K562 (cell line): ENCODE results near the gene CABP4. TPM values are rescaled to one million over a fixed set of nuclear protein-coding genes. Genes with fewer than 3 reads are reported as not detected.

Experiments
- C11orf30 ChIP-seq: fragments of 450-650 bp; IDR thresholded peaks from 2 replicates; pipeline ENCODE4 v1.6.1; 2016; ENCODE audit warnings: low read depth, mild to moderate bottlenecking
- CHD1 ChIP-seq: fragments of 200-600 bp; sonication (generic); IDR thresholded peaks from one replicate; pipeline ENCODE4 v1.6.1; 2012; ENCODE audit warnings: mild to moderate bottlenecking, moderate library complexity, low read length, inconsistent platforms
- CREM ChIP-seq: IDR thresholded peaks from 2 replicates; pipeline ENCODE4 v1.6.1; 2014; ENCODE audit warnings: antibody characterized with exemption, low read depth
- CXXC5 ChIP-seq: fragments of 250-450 bp; sonication (Bioruptor Pico); IDR thresholded peaks from 2 replicates; pipeline ENCODE4 v1.8.0; 2022; ENCODE audit warnings: inconsistent platforms, mild to moderate bottlenecking, moderate library complexity
- L3MBTL2 ChIP-seq: fragments of 450-650 bp; IDR thresholded peaks from 2 replicates; pipeline ENCODE4 v1.6.1; 2016; ENCODE audit warnings: mild to moderate bottlenecking, moderate library complexity
- MECOM ChIP-seq: fragments of 250-450 bp; sonication (Bioruptor Pico); IDR thresholded peaks from 2 replicates; pipeline ENCODE4 v1.8.0; 2022; ENCODE audit warnings: inconsistent platforms
- MEF2A ChIP-seq: IDR thresholded peaks from 2 replicates; pipeline ENCODE4 v1.6.1; 2011; ENCODE audit warnings: low read depth, mild to moderate bottlenecking, low read length, moderate library complexity; ENCODE audit not compliant: control insufficient read depth
- NCOA6 ChIP-seq: fragments of 450-650 bp; IDR thresholded peaks from 2 replicates; pipeline ENCODE4 v1.6.1; 2017; ENCODE audit warnings: mild to moderate bottlenecking
- RBM34 ChIP-seq: fragments of 200-400 bp; formaldehyde crosslinking; IDR thresholded peaks from 2 replicates; pipeline ENCODE4 v1.6.1; 2018; ENCODE audit warnings: low read length, borderline replicate concordance; ENCODE audit not compliant: insufficient read depth
- RBM39 ChIP-seq: fragments of 200-400 bp; formaldehyde crosslinking; optimal IDR thresholded peaks from 2 replicates; pipeline ENCODE3; 2018; ENCODE audit warnings: low read depth, low read length
- U2AF1 ChIP-seq: fragments of 200-400 bp; formaldehyde crosslinking; optimal IDR thresholded peaks from 2 replicates; pipeline ENCODE3; 2017; ENCODE audit warnings: mild to moderate bottlenecking, low read depth, low read length, moderate library complexity
- ZC3H8 ChIP-seq: fragments of 450-650 bp; IDR thresholded peaks from 2 replicates; pipeline ENCODE4 v1.6.1; 2017
- ZNF134 ChIP-seq: fragments of 250-450 bp; sonication (Bioruptor Pico); conservative IDR thresholded peaks from 2 replicates; pipeline ENCODE4 v1.4.0; 2020
- ZNF584 ChIP-seq: fragments of 200-800 bp; sonication (Bioruptor generic); IDR thresholded peaks from 2 replicates; pipeline ENCODE4 v1.6.1; 2016; ENCODE audit warnings: low read depth, mild to moderate bottlenecking, missing genetic modification characterization, missing compliant biosample characterization
- ZNF75A ChIP-seq: fragments of 450-650 bp; formaldehyde crosslinking; IDR thresholded peaks from 2 replicates; pipeline ENCODE4 v1.4.0; 2020; ENCODE audit warnings: mild to moderate bottlenecking
- ZNF778 ChIP-seq: fragments of 450-650 bp; formaldehyde crosslinking; IDR thresholded peaks from 2 replicates; pipeline ENCODE4 v1.4.0; 2020; ENCODE audit warnings: mild to moderate bottlenecking, moderate library complexity
- ZNF830 ChIP-seq: fragments of 250-450 bp; sonication (Bioruptor Pico); IDR thresholded peaks from 2 replicates; pipeline ENCODE4 v1.5.0; 2021; ENCODE audit warnings: mild to moderate bottlenecking
- polyA plus RNA-seq, 8 experiments: library from polyadenylated mRNA; depleted of rRNA in 4 of 8; stranded (reverse) in 5 of 8; unstranded in 3 of 8; fragments of >200 nt; fragmentation: Nextera tagmentation in 2 of 8; fragmentation: Illumina TruSeq in 1 of 8; extraction: Ambion mirVana in 2 of 8; extraction: Trizol in 1 of 8; gene quantifications; 2 replicates each; pipeline versions ENCODE4 v1.2.1 to v1.2.3, GENCODE V29; 2011 to 2014; ENCODE audit warnings: inconsistent platforms in 1 of 8, missing spikeins in 1 of 8
- total RNA-seq, 7 experiments: library from RNA; depleted of rRNA in 6 of 7; stranded (reverse); fragments of >200 nt in 6 of 7; fragmentation: Illumina TruSeq in 2 of 7; extraction: Trizol in 2 of 7; gene quantifications; 2 replicates each; pipeline versions ENCODE4 v1.2.1 to v1.2.3, GENCODE V29; 2011 to 2021; ENCODE audit warnings: low replicate concordance in 1 of 7
- TF ChIP-seq, protein P1 (sequence below): fragments of 450-650 bp; conservative IDR thresholded peaks from 2 replicates; pipeline ENCODE4 v1.6.1; 2016; ENCODE audit warnings: missing genetic modification characterization, low read depth, mild to moderate bottlenecking, missing compliant biosample characterization, moderate library complexity
- TF ChIP-seq, protein P2 (sequence below): fragments of 150-350 bp; conservative IDR thresholded peaks from 2 replicates; pipeline ENCODE4 v1.6.1; 2014; ENCODE audit warnings: low read length
- TF ChIP-seq, protein P3 (sequence below): fragments of 450-650 bp; IDR thresholded peaks from 2 replicates; pipeline ENCODE4 v1.6.1; 2016; ENCODE audit warnings: low read depth, mild to moderate bottlenecking, moderate library complexity

Gene CABP4
- total and polyA plus RNA-seq, 9 of the 15 experiments (the other 6 are each of a cell fraction or from before 2014, with no cell fraction given) = 0.11 TPM; not detected in 8

DNA sequence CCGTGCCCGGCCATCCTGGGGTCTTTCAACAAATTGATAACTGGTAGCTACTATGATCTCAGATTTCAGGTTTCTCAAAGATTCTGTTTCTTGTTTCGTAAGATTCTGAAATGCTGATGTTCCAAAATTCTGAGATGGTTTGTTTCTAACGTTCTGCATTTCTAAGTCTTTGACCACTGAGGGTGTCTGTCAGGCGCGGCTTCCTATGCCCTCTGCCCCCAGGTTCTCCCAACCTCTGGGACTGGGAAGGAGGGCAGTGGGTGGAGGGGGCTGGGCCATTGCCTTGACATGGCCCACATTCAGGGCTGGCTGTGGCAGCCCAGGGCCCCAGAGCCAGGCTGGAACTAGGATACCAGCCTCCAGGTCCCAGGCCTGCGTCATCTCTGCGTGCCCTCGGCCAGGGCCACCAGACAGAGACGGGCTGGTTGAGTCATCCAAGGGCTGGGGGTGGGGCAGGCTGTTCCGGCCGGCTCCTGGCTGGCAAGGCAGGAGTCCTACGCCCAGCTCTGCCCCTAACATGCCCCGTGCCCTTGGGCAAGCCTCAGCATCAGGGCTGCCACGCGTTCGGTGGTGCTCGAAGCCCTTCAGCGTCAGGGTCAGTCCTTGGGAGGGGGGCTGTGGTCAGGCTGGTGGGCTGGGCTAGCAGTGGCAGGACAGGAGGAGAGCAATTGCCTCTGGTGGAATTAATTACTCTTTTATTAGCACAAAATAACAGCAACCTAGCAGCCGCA lies 8.7 kb downstream of the CABP4 start (continued):
- peak; percentile 99 for TF ChIP-seq CREM
- no peak for TF ChIP-seq ZC3H8
- TF ChIP-seq ZNF830 = 0 out of 2 replicates have a peak, but pooled peaks have one; percentile 22
- peak; percentile 62; the same call in 1 of the 2 replicates for TF ChIP-seq CXXC5 (CRISPR knock-in tag)
- TF ChIP-seq L3MBTL2 = no peak
- TF ChIP-seq ZNF134 = no peak
- TF ChIP-seq, protein P1, sequence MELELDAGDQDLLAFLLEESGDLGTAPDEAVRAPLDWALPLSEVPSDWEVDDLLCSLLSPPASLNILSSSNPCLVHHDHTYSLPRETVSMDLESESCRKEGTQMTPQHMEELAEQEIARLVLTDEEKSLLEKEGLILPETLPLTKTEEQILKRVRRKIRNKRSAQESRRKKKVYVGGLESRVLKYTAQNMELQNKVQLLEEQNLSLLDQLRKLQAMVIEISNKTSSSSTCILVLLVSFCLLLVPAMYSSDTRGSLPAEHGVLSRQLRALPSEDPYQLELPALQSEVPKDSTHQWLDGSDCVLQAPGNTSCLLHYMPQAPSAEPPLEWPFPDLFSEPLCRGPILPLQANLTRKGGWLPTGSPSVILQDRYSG (tag) = peak; percentile 81; the same call in 1 of the 2 replicates
- no peak for TF ChIP-seq ZNF778
- no peak for TF ChIP-seq CHD1
- TF ChIP-seq, protein P2, sequence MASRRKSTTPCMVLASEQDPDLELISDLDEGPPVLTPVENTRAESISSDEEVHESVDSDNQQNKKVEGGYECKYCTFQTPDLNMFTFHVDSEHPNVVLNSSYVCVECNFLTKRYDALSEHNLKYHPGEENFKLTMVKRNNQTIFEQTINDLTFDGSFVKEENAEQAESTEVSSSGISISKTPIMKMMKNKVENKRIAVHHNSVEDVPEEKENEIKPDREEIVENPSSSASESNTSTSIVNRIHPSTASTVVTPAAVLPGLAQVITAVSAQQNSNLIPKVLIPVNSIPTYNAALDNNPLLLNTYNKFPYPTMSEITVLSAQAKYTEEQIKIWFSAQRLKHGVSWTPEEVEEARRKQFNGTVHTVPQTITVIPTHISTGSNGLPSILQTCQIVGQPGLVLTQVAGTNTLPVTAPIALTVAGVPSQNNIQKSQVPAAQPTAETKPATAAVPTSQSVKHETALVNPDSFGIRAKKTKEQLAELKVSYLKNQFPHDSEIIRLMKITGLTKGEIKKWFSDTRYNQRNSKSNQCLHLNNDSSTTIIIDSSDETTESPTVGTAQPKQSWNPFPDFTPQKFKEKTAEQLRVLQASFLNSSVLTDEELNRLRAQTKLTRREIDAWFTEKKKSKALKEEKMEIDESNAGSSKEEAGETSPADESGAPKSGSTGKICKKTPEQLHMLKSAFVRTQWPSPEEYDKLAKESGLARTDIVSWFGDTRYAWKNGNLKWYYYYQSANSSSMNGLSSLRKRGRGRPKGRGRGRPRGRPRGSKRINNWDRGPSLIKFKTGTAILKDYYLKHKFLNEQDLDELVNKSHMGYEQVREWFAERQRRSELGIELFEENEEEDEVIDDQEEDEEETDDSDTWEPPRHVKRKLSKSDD = no peak
- TF ChIP-seq ZNF75A = no peak
- TF ChIP-seq MECOM (CRISPR knock-in tag) = 0 out of 2 replicates have a peak, but pooled peaks have one; percentile 68
- TF ChIP-seq MEF2A = no peak
- TF ChIP-seq RBM39 = no peak
- no peak for TF ChIP-seq NCOA6
- TF ChIP-seq RBM34 = no peak
- TF ChIP-seq ZNF584 (CRISPR knock-in tag) = 0 out of 2 replicates have a peak, but pooled peaks have one; percentile 50
- no peak for TF ChIP-seq U2AF1
- TF ChIP-seq, protein P3, sequence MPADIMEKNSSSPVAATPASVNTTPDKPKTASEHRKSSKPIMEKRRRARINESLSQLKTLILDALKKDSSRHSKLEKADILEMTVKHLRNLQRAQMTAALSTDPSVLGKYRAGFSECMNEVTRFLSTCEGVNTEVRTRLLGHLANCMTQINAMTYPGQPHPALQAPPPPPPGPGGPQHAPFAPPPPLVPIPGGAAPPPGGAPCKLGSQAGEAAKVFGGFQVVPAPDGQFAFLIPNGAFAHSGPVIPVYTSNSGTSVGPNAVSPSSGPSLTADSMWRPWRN = no peak
- peak; percentile 76 for TF ChIP-seq C11orf30
